Thyroid gland (tissue), 4 donors: ENCODE results near the gene NCBP2L.

Experiments used
- POLR2A ChIP-seq, 2 donors: fragments of 450-650 bp; IDR thresholded peaks; one replicate each; pipeline ENCODE4 v1.6.1; 2017; ENCODE audit warnings: antibody characterized with exemption in 2 of 2, mild to moderate bottlenecking in 2 of 2, moderate library complexity in 1 of 2
- TF ChIP-seq, protein P1 (sequence below), 6 experiments: fragments of 200-600 bp in 3 of 6; fragments of 450-650 bp in 3 of 6; sonication (generic) in 3 of 6; IDR thresholded peaks; one replicate each; pipeline ENCODE4 v1.5.1; 2016 to 2019; ENCODE audit warnings: antibody characterized with exemption in 6 of 6, mild to moderate bottlenecking in 2 of 6, inconsistent platforms in 1 of 6, moderate library complexity in 1 of 6

DNA sequence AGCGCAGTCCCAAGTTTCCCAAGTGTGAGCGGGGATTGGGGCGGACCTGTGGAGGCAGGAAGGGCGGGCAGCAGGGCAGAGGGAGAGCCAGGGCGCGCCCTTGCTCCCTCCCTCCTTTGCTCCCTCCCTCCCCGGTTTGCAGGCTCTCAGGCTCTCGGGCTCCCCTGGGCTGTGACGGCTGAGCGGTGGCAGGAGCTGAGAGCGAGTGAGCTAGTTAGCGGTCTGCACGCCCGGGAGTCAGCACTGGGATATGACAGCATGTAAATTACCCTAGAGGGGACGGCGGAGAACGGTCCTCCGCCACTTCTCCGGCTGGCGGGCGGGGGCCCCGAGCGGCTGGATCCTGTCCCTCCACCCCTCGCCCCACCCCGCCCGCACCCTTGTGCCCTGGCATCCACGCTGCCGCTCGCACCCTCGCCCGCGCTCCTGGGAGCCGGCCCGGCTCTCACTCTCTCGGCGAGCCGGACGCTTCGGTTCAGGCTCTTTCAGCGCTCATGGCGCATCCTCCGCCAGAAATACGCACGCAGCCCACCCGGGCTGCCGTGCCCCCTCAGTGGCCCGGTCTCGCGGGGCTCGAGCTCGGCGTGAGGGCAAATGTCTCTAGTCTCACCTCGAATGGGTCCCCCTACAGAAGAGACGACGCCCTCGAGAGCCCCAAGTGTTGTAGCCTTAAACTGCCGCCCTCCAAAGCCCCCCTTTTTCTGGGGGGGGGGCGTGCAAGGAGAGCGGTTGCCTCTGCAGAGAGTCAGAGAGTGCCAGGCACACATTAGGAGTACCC lies 1.6 kb upstream of the NCBP2L start, which contains the start of gene TSC22D3:
- TF ChIP-seq POLR2A (IDR thresholded peaks at IDR 0.05) = peak; percentile 1 to 90
- TF ChIP-seq, protein P1, sequence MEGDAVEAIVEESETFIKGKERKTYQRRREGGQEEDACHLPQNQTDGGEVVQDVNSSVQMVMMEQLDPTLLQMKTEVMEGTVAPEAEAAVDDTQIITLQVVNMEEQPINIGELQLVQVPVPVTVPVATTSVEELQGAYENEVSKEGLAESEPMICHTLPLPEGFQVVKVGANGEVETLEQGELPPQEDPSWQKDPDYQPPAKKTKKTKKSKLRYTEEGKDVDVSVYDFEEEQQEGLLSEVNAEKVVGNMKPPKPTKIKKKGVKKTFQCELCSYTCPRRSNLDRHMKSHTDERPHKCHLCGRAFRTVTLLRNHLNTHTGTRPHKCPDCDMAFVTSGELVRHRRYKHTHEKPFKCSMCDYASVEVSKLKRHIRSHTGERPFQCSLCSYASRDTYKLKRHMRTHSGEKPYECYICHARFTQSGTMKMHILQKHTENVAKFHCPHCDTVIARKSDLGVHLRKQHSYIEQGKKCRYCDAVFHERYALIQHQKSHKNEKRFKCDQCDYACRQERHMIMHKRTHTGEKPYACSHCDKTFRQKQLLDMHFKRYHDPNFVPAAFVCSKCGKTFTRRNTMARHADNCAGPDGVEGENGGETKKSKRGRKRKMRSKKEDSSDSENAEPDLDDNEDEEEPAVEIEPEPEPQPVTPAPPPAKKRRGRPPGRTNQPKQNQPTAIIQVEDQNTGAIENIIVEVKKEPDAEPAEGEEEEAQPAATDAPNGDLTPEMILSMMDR (IDR thresholded peaks at IDR 0.05) = peak in 2 of 6 experiments; percentile 8 to 30
